ENCODE measurements around the gene PEAR1.

PEAR1 gene

DNA sequence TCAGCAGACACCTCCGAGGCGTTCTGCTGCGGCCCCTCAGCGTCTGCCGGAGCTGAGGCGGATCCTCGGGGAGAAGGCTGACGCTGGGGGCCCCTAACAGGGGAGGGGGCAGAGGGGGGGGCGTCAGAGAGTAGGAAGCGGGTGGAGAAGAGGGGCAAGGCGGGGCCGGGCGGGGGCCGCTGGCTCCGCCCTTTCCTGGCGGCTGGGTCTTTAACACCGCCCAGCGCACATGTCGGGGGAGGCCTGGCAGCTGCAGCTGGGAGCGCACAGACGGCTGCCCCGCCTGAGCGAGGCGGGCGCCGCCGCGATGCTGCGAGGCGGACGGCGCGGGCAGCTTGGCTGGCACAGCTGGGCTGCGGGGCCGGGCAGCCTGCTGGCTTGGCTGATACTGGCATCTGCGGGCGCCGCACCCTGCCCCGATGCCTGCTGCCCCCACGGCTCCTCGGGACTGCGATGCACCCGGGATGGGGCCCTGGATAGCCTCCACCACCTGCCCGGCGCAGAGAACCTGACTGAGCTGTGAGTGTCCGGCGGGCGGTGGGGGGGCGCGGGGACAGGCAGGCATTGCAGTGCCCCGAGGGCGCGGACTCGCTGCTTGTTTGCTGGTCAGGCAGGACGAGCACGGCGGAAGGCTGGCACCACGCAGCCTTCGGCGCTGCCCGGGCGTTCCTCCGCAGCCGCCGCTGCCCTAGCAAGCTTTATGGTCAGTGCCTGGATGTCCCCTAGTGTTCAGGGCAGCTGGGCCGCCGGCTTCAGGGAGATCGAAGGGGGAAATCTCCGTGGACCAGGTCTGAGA is 32.7 kb upstream of the PEAR1 start, which contains the start of gene NTRK1:
Gene NTRK1, plus strand, starts transcription at position 238 of the 796 bp plus-strand sequence. Its CDS starts 70 bp downstream, at position 308.
- peak; percentile 81 for DNase-seq

DNA sequence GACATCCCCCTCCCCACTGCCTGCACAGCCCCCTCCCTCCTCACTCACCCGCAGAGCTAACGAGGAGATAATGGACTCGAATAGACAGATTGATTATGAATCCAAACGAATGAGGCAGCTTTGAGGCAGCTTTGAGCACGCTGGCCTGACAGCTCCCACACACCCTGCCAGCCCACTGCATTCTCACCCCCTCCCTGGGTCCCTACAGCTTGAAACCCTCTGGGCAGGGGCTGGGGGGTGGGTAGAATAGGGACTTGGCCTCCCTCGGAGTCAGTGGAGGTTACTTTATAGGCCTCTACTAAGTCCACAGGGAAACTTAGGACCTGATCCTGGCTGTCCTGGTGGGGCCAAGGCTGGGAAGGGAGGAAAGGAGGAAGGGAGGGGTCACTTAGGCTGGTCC is 30.9 kb upstream of the PEAR1 start:
- DNase-seq = peak; percentile 63

DNA sequence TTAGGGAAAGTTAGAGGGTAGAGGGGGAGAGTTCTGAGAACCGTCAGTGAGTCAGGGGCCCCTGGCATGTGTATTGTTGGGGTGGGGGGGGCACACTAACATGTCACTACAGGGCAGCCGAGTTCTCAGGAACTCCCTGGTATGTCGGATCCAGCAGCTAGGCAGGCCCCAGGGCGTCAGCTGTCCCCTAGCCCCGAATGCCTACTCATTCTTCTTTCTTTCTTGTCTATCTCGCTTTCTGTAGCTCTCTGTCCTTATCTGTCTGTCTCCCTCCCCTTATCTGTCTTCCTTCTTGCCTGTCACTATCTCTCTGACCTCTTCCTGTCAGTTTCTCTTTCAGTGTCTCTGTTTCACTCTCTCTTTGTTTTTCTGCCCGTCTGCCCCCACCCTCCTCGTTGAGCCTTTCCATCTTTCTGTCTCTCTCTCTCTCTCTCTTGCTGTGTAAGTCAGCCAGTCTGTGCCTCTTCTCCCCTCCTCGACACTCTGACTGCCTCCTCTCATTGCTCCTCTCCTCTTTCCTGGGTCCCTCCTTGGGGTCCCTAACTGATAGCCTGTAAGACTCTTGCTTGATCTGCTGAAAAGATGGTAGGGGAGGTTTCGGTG is 30.4 kb upstream of the PEAR1 start:
- peak; percentile 51 for DNase-seq

DNA sequence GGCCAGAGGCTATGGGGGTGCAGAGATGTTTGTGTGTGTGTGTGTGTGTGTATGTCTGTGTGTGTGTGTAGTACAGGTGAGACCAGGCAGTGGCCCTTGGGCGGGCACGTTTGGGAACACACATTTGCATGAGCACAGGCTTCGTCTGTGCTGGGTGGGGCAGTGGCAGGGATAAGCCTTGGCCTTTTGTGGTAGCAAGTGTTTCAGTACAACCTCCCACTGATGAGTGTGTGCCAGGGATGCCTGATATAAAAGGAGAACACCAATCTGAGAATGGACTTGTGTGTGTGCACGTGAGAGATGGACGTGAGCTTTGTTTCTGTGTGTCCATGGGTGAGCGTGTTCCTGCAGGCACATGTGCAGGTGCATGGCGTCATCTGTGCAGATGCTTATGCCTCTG is 29.9 kb upstream of the PEAR1 start:
- DNase-seq = no peak

DNA sequence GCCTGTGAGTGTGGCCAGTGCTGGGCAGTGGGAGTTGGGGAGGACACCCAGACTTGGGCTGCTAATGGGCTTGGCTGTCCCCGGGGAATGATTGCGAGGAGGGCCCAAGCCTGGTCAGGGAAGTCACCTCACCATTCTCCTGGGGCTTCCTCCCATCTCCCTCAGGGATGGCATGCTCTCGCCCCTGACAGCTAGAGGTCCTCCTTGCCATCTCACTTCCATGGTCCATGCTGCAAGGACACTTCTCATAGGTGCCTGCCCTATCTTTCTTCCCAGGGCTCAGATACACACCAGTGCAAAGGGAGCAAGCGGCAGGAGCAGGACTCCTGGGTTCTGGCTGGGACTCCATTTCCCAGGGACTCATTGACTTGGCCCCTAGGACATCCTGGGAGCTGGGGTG is 28.7 kb upstream of the PEAR1 start:
- DNase-seq = no peak

DNA sequence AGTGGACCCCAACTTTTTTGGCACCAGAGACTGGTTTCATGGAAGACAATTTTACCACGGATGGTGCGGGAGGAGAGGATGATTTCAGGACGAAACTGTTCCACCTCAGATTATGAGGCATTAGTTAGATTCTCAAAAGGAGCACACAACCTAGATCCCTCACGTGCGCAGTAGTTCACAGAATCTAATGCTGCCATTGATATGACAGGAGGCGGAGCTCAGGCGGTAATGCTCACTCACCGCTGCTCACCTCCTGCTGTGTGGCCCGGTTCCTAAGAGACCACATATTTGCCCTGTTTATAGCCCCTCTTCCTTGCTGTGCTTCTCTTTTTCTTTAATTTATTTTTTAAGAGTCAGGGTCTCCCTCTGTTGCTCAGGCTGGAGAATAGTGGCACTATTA is 28.3 kb upstream of the PEAR1 start:
- no peak for DNase-seq

DNA sequence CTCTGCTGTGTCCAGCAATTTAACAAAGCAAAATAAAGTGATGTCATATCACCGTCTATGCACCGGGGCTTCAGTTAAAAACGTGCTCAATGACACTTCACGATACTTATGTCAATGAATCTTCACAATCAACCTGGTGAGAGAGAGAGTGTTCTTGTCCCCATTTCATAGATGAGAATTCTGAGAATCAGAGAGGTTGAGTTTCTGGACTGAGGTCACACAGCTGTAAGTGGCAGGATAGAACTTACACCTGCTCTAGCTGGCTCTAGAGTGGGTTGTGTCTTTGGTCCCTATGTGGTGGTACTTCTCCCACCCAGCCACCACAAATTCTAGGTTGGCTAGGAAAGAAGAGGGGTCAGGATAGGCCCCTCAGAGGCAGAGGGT is 27.7 kb upstream of the PEAR1 start:
- DNase-seq = no peak

DNA sequence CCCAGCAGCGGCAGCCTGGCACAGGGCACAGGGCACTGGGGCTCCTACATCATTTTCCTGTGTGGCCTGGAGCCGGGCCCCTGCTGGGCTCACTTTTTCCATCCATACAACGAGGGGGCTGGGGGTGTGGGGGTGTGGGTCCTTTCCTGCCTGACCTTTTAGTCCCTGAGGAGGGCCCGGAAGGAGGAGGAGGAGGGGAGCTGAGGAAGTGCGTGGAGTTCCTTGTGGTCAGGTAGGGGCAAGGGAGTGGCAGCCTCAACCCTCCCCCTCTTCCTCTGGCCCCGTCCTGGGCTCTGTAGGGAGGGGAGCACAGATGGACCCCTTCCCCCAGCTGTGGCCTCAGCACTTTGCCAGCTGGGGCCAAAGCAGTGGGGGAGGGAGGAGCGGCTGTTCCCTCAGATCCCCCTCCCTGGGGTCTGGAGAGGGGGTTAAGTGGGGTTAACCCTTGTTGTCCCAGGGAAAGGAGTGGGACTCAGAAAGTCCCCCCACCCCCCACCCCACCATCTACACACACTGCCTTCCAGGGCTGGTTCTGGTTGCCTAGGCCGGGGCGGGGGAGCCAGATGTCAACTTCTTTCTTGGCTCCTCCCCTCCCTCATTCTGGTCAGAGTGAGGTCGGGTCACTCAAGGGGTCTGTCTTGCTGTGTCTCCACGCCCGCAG is 27.1 kb upstream of the PEAR1 start:
- DNase-seq = peak; percentile 67

DNA sequence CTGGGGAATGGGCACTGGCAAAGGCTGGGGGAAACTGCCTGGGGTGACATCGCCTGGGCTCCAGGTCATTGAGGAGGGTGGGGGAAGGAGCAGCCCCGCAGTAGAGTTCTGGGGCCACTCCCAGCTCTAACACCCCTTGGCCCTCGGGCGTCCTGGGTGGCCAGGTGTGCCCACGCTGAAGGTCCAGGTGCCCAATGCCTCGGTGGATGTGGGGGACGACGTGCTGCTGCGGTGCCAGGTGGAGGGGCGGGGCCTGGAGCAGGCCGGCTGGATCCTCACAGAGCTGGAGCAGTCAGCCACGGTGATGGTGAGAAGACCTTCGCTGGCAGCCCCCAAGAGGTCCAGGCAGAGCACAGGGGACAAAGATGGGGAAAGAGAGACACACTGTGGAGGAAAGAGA is 25.2 kb upstream of the PEAR1 start:
- DNase-seq = no peak

DNA sequence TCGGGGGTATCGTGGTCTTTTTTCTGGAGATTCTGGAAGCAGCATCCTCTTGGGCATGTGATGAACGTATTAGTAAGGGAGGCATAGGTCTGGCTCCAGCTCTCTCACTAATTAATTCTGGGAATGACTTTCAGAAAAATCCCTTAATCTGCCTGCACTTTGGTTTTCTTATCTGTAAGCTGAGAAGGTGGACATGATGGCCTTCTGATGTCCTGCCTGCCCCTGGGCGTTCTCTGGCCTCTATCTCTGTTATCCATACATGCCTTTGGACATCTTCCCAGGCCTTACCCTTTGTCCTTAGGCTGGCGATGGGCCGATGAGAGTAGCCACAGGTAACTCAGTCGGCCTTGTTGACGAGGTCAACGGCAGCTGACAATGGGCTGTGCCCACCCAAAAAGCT is 24.1 kb upstream of the PEAR1 start:
- no peak for DNase-seq

DNA sequence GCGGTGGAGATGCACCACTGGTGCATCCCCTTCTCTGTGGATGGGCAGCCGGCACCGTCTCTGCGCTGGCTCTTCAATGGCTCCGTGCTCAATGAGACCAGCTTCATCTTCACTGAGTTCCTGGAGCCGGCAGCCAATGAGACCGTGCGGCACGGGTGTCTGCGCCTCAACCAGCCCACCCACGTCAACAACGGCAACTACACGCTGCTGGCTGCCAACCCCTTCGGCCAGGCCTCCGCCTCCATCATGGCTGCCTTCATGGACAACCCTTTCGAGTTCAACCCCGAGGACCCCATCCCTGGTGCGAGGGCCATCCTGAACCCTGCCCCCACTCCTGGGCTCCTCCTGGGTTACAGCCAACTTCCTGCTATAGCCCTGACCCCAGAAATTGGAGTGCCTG is 19.9 kb upstream of the PEAR1 start:
- no peak for DNase-seq

DNA sequence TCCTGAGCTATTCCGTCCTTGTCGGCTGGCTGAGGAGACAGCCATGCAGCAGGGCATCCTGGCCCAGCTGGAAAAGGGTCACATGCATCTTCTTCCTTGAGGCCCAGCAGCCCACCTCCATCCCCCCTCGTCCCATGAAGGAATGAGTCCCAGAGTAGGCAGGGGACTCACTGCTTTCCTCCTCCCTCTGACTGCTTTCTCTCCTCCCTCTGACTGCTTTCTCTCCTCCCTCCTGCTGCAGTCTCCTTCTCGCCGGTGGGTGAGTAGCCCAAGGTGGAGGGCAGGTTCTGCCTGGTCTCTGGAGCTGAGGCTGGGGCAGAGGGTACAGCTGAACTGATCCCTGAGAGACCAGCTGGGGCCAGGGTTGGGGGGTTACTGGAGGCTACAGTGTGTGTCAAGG is 19.4 kb upstream of the PEAR1 start:
- DNase-seq = no peak

DNA sequence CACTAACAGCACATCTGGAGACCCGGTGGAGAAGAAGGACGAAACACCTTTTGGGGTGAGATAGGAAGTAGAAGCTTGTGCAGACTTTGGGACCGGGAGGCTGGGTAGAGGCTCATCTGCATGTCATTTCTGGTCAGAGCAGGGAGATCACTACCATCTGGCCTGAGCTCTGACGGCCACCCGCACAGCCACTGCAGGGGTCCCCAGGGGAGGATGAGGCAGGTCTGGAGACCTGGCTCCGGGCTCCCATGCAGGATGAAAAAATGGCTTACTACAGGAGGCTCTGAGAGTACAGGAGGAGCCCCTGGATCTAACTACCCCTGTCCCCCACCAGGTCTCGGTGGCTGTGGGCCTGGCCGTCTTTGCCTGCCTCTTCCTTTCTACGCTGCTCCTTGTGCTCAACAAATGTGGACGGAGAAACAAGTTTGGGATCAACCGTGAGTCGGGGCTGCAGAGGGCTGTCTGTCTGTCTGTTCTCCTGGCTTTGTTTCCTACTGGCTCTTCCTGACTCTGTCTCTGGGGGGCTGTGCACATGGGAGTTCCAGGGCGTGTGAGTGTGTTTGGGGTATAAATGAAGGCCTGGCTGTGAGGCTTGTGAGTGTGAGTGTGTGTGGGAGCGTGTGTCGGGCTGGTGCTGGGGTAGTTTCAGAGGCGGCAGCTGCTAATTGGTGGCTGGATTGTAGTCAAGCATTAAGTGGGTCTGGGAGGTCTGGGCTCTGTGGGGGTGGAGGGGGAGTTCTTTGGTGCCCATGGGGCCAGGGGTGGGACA is 18.8 kb upstream of the PEAR1 start:
- DNase-seq = peak; percentile 52

DNA sequence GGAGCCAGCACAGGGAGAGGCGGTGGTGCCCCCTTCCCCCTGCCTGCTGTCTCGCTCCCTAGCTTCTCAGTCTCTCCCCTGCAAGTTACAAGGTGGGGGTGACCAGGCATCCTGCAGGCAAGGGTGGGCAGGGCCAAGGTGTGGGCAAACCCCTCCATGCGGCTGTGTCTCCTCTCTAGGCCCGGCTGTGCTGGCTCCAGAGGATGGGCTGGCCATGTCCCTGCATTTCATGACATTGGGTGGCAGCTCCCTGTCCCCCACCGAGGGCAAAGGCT is 18.2 kb upstream of the PEAR1 start:
- no peak for DNase-seq

DNA sequence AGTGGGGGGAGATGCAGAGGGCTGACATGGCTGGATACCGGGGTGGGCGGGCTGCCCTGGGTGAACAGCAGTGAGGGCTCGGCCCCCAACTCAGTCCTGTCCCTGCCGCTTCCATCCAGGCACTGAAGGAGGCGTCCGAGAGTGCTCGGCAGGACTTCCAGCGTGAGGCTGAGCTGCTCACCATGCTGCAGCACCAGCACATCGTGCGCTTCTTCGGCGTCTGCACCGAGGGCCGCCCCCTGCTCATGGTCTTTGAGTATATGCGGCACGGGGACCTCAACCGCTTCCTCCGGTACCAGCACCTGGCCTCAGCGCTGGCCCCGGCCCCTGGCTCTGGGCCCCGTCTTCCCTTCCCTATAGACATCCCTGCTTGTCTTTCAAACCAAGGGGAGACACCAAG is 17.2 kb upstream of the PEAR1 start:
- DNase-seq = peak; percentile 46

DNA sequence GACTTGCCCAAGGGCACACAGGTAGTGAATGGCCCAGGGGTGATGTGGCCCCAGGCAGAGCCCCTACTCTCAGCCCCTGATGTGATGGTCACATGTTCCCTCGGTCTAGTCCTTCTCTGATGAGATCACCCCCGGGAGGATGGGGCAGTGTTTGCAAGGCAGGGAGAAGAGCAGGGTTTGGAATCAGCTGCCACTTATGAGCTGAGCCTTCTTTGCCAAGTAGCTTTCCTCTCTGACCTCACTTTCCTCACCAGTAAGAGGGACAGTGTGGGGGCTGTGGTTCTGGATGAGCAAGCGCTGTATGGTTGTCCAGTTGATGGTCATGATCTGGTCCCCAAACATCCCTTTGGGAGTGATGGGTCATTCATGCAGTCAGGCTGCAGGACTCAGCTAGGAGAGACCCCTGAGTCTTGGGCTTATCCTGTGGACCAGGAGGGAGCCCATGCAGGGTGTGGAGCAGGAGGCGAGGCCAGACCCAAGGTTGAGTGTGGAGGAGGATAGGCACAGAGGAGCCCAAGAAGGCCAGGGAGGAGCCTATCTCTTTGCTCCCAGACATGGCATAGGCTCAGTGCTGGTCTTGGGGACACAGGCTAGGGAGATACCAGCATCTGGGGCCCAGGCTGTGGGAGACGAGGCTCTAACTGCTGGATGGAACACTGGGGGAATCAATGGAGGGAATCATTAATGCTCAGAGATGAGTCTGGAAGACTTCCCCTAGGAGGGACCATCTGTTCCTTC is 15.9 kb upstream of the PEAR1 start:
- DNase-seq = no peak

DNA sequence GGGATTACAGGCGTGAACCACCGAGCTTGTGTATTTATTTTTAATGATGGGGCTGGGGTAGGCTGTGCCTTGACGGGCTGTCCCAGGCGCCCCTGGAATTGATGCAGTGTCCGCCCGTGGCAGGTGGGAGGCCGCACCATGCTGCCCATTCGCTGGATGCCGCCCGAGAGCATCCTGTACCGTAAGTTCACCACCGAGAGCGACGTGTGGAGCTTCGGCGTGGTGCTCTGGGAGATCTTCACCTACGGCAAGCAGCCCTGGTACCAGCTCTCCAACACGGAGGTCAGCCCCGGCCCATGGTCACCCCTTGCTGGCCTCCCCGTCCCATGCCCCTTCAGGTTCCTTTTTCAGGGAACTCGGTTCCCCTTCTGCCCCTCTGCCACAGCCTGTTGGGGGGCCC is 13.6 kb upstream of the PEAR1 start:
- no peak for DNase-seq

DNA sequence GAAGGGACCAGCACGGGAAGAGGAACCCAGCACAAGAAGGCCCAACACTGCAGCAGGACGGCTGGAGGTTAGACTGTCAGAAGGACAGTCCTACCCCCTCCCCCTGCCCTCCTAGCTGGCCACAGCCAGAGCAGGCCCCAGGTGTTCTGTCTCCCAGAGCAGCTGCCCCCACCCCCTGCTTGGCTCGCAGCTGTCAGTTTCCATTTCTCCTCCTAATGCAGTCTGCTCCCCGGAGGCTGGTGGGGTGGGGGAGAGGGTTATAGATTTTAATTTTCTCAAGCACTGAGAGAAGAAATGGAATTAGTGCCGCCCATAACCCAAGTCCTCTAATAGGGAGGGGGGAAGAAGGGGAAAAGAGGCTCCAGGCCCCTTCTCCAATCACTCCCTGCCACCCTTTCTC is 13.0 kb upstream of the PEAR1 start:
- DNase-seq = no peak

DNA sequence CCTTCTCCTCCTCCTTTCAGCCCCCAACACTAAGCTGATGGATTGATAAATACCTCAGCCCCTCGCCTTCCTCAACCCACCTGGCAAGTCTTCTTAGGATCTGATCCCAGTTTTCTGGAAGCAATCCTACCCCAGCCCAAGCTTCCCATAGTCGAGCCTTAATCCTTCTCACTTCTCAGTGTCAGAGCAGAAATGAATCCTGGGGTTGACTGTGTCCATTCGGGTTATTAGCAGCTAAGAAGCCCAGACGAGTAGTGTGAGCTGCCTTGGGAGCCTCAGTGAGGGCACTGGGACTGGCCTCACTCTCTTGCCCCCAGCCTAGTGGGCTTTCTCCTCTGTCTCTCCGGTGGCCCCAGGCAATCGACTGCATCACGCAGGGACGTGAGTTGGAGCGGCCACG is 12.4 kb upstream of the PEAR1 start:
- no peak for DNase-seq

DNA sequence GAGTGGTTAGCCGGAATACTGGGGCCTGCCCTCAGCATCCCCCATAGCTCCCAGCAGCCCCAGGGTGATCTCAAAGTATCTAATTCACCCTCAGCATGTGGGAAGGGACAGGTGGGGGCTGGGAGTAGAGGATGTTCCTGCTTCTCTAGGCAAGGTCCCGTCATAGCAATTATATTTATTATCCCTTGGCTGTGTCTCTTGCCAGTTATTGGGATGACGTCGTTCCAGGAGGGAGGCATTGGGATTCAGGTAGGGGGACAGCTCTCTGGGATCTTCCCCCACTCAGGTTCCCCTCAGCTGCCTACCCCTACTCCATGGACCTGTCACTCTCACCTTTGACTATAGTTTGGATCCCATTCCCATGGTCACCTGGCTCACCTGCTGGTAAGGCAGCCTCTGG is 11.9 kb upstream of the PEAR1 start:
- DNase-seq = no peak

DNA sequence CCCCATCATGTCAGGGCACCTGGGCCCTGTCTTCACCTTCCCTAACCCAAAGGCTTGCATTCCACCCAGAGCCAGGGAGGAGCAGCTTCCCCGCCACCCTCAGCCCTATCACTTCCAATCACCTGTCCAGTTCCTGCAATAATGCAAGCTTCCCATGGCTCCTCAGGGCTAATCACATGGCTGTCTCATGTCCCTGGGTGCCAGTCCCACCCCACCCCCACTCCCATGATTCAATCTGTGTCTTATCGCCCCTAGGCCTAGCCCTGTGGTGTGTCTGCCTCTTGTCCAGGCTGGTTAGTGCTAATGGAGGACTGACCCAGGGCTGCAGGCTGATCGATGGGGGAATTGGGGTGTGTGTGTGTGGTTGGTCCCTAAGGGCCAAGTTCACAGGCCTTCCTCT is 11.0 kb upstream of the PEAR1 start:
- peak; percentile 46 for DNase-seq

DNA sequence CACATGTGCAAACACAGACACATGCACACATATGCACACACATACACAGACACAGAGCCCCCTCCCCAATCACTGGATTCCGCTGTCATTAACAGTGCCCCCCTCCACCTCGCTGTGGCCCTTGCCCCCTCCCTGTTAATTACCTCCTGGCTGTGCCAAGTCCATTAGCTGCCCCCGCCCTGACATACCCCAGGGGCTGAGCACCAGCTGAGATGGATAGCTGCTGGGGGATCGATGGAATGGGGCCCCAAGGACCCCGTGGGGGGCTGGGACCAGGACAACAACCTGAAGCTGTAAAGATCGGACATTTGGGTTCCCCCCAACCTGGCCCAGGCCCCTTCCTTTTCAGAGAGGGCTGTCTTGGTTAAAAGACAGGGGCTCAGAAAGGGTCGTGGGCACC is 9.6 kb upstream of the PEAR1 start:
- no peak for DNase-seq

DNA sequence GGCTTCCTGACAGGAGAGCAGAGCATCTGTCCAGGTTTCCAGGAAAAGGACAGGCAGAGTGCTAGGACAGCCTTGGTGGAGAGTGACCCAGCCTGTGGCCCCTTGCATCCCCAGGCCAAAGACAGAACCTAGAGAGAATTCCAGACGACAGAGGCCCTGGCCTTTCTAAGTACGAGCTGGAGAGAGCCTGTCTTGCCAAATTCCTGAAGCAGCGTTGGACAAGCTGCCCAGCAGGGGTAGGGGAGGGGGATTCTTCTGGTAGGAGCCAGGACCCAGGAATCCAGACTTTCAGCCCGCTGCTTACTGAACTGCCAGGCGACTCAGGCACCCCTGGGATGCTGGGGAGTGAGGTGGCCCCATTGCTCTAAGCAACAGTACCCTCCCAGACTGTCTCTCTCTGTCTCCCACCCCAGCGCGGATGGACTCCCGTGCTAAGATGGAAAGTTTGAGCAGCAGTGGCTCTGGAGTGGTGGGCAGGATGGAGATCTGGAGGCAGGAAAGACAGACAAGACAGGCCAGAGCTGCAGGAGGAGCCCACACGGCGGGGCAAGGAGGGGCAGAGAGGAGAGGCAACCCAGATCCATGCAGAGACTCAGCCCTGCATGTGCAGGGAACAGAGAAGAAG is 8.8 kb upstream of the PEAR1 start:
- DNase-seq = no peak
